WERI-Rb-1 (cell line): ENCODE data around the gene TSNAX.

Experiments
- DNase-seq: peaks from one replicate; pipeline ENCODE4 v3.0.0-alpha.2; 2020
- H3K27ac ChIP-seq: fragments of 250-450 bp; sonication (Bioruptor Pico); 2 replicates; pipeline ENCODE4 v1.5.1; 2020; ENCODE audit warnings: mild to moderate bottlenecking, moderate library complexity
- H3K27me3 ChIP-seq: fragments of 250-450 bp; sonication (Bioruptor Pico); 2 replicates; pipeline ENCODE4 v1.5.1; 2021; ENCODE audit warnings: mild to moderate bottlenecking, low read depth, moderate library complexity; ENCODE audit not compliant: insufficient read depth, severe bottlenecking
- H3K36me3 ChIP-seq: fragments of 250-450 bp; sonication (Bioruptor Pico); 2 replicates; pipeline ENCODE4 v1.5.1; 2020; ENCODE audit warnings: mild to moderate bottlenecking, moderate library complexity
- H3K4me3 ChIP-seq: 2 replicates; pipeline ENCODE4 v1.5.1; 2011; ENCODE audit warnings: low read depth, mild to moderate bottlenecking, control low read depth, low read length
- H3K9me3 ChIP-seq: fragments of 250-450 bp; sonication (Bioruptor Pico); 2 replicates; pipeline ENCODE4 v1.5.1; 2021; ENCODE audit warnings: mild to moderate bottlenecking, moderate library complexity; ENCODE audit not compliant: severe bottlenecking
- TF ChIP-seq, protein P1 (sequence below): IDR thresholded peaks from 2 replicates; pipeline ENCODE4 v1.5.1; 2011; ENCODE audit warnings: low read depth, mild to moderate bottlenecking, control low read depth, inconsistent platforms, low read length

Gene TSNAX

DNA sequence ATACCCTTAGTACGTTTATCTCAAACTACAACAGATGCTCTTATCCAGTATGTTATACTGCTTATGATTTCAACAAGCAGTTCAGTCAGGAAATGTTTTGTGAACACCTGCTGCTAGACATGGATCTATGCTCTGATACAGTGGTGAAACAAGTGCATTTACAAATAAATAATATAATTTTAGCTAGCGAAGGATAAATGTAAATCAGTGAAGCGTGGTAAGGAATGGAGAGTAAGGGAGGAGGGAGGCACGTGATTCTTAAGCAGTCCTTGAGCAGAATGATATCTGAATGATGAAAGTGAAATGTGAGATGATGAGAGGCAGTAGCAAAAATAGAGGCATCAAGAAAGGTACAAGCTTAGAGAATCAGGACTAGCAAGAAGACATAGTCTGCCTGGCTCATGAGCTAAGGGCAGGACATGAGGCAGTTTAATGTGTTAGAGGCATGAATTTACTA is 6.3 kb downstream of the TSNAX start:
- Histone ChIP-seq H3K36me3 (peaks cover 41% of the 10 kb centered on the region), H3K4me3 (no peak overlapping the region), H3K9me3 (no peaks in the 10 kb centered on the region), H3K27ac (no peak overlapping the region), H3K27me3 (no peaks in the 10 kb centered on the region)
- TF ChIP-seq, protein P1, sequence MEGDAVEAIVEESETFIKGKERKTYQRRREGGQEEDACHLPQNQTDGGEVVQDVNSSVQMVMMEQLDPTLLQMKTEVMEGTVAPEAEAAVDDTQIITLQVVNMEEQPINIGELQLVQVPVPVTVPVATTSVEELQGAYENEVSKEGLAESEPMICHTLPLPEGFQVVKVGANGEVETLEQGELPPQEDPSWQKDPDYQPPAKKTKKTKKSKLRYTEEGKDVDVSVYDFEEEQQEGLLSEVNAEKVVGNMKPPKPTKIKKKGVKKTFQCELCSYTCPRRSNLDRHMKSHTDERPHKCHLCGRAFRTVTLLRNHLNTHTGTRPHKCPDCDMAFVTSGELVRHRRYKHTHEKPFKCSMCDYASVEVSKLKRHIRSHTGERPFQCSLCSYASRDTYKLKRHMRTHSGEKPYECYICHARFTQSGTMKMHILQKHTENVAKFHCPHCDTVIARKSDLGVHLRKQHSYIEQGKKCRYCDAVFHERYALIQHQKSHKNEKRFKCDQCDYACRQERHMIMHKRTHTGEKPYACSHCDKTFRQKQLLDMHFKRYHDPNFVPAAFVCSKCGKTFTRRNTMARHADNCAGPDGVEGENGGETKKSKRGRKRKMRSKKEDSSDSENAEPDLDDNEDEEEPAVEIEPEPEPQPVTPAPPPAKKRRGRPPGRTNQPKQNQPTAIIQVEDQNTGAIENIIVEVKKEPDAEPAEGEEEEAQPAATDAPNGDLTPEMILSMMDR = no peak
- DNase-seq = no peak

DNA sequence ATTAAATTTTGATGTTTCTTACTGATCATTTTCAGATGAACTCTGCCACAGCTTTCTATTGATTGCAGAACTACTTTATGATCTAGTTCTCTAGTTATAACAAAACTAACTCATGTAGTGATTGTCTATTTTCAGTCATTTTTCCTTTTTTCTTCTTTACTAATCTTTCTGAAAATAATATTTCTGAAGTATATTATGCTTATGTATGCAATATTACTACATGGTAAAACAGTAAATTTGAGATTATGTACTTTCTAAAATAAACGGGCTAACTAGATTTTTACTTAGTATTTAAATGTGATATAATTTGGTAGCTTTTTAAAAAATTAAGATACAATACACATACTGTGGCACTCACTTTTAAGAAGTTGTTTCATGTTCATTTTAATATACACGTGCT is 7.6 kb downstream of the TSNAX start:
- TF ChIP-seq, protein P1 = no peak
- H3K36me3 ChIP-seq = peaks cover 44% of the 10 kb centered on the region
- H3K27me3 ChIP-seq = no peaks in the 10 kb centered on the region
- H3K9me3 ChIP-seq = no peaks in the 10 kb centered on the region
- no peak overlapping the region for H3K27ac ChIP-seq
- no peak overlapping the region for H3K4me3 ChIP-seq
- no peak for DNase-seq

DNA sequence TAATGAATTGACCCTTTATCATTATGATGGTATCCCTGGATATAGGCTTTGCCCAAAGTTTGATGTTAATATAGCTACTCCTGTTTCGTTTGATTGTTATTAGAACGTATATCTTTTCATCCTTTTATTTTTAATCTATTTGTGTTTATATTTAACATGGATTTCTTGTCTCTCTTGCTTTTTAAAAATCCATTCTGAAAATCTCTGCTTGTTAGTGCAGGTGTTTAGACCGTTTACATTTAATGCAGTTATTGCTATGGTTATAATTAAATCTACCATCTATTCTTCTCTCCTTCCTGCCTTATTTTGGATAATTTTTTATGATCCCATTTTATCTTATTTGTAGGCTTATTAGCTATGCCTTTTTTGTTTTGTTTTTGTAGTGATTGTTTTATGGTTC is 12.4 kb downstream of the TSNAX start:
- TF ChIP-seq, protein P1 = no peak
- Histone ChIP-seq H3K9me3 (no peaks in the 10 kb centered on the region), H3K27me3 (no peaks in the 10 kb centered on the region), H3K4me3 (no peak overlapping the region), H3K36me3 (peaks cover 57% of the 10 kb centered on the region), H3K27ac (no peak overlapping the region)
- no peak for DNase-seq

DNA sequence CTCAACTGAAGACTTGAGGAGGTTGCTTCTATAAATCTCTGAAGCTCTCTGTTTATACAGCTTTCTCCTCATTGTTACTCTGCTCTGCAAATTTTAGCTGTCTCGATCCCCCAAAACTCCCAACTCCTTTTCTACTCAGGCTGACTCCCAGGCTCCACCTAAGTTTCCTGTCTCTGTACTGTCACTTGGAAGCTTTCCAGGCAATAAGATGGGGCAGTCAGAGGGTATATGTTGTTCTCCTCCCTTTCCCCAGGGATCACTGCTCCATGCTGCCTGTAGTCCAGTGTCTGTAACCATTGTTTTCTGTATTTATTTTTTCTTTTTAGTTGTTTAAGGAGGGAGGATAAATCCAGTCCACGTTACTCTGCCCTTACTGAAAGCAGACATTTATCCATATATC is 13.4 kb downstream of the TSNAX start:
- DNase-seq = no peak
- H3K27ac ChIP-seq = no peak overlapping the region
- H3K4me3 ChIP-seq = no peak overlapping the region
- TF ChIP-seq, protein P1 = no peak
- no peaks in the 10 kb centered on the region for H3K27me3 ChIP-seq
- H3K9me3 ChIP-seq = no peaks in the 10 kb centered on the region
- peaks cover 51% of the 10 kb centered on the region for H3K36me3 ChIP-seq

DNA sequence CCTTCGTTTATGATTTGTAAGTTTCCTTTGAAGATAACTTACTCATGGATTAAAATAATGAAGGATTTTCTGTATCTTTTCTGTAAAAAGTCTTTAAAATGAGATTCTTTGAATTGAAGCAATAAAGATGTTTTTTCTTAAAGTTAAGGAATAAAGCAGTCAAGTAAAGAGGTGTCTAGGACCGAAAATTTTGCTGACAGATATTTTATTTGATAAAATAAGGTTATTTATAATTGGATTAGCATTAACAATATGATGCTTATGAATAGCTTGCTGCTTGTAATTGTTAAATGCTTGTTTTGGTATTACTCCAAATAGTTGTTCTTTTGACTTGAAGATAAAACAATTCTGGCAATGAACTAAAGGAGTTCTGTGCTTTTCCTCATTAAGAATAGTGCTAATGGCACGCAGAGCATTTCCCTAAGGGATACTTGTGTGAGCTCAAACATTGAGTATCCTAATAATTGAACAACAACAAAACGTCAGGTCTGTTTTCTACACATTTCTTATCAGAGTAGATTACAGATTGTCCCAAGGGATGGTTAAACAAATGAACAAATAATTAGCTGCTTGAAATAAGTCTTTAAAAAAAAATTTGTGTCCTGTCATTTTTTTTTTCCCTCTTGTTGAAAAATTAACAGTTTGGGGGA is 16.6 kb downstream of the TSNAX start:
- no peak for DNase-seq
- Histone ChIP-seq H3K4me3 (no peak overlapping the region), H3K27ac (no peak overlapping the region), H3K36me3 (peaks cover 33% of the 10 kb centered on the region), H3K9me3 (no peaks in the 10 kb centered on the region), H3K27me3 (no peaks in the 10 kb centered on the region)
- TF ChIP-seq, protein P1 = no peak

DNA sequence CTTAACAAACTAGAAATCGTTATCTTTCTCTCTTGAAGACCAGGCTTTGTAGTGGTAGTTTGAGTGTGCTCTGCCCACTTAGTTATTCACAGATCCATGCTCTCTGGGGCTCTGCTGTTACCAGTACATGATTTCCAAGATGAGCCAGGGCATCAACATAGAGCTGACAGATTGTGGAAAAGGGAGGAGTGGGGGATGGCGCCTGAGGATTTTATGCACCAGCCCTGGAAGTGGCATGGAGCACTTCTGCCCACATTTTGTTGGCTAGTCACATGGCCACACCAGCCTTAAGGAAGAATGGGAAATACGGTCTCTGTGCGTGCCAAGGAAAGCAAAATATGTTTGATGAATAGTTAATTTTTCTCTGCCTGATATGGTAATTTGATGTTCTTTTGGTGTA is 18.2 kb downstream of the TSNAX start:
- H3K4me3 ChIP-seq = no peak overlapping the region
- TF ChIP-seq, protein P1 = no peak
- peaks cover 21% of the 10 kb centered on the region for H3K36me3 ChIP-seq

More for the DNA sequence above, 18.2 kb downstream of the TSNAX start:
- Histone ChIP-seq H3K9me3 (no peaks in the 10 kb centered on the region), H3K27me3 (no peaks in the 10 kb centered on the region), H3K27ac (no peak overlapping the region)
- DNase-seq = no peak
